GM12864 (cell line): Measurements from ENCODE around the gene THRB.

Source experiments
- DNase-seq: peaks from one replicate; pipeline ENCODE4 v3.0.0-alpha.2; 2011; ENCODE audit warnings: low read depth
- H3K4me3 ChIP-seq: 2 replicates; pipeline ENCODE4 v1.5.1; 2011; ENCODE audit warnings: mild to moderate bottlenecking, low read depth, low read length, control low read depth
- TF ChIP-seq, protein P1 (sequence below): IDR thresholded peaks from 2 replicates; pipeline ENCODE4 v1.5.1; 2011; ENCODE audit warnings: low read depth, mild to moderate bottlenecking, moderate library complexity, low read length, control low read depth, inconsistent platforms; ENCODE audit errors: missing control alignments

THRB gene

DNA sequence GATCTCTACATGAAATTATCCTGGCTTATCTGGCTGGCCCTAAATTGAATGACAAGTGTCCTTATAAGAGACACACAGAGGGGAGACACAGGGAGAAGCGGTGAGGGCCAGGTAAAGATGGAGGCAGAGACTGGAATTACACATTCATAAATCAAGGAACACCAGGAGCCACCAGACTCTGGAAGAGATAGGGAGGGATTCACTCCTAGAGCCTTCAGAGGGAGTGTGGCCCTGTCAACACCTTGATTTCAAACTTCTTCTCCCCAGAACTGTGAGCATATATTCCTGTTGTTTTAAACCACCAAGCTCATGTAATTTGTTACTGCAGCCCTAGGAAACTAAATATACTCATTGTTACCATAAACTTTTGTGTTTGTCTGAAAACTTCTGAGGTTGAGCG lies 193.7 kb downstream of the THRB start:
- TF ChIP-seq, protein P1, sequence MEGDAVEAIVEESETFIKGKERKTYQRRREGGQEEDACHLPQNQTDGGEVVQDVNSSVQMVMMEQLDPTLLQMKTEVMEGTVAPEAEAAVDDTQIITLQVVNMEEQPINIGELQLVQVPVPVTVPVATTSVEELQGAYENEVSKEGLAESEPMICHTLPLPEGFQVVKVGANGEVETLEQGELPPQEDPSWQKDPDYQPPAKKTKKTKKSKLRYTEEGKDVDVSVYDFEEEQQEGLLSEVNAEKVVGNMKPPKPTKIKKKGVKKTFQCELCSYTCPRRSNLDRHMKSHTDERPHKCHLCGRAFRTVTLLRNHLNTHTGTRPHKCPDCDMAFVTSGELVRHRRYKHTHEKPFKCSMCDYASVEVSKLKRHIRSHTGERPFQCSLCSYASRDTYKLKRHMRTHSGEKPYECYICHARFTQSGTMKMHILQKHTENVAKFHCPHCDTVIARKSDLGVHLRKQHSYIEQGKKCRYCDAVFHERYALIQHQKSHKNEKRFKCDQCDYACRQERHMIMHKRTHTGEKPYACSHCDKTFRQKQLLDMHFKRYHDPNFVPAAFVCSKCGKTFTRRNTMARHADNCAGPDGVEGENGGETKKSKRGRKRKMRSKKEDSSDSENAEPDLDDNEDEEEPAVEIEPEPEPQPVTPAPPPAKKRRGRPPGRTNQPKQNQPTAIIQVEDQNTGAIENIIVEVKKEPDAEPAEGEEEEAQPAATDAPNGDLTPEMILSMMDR: no peak
- no peak for DNase-seq
- no peak overlapping the region for H3K4me3 ChIP-seq

DNA sequence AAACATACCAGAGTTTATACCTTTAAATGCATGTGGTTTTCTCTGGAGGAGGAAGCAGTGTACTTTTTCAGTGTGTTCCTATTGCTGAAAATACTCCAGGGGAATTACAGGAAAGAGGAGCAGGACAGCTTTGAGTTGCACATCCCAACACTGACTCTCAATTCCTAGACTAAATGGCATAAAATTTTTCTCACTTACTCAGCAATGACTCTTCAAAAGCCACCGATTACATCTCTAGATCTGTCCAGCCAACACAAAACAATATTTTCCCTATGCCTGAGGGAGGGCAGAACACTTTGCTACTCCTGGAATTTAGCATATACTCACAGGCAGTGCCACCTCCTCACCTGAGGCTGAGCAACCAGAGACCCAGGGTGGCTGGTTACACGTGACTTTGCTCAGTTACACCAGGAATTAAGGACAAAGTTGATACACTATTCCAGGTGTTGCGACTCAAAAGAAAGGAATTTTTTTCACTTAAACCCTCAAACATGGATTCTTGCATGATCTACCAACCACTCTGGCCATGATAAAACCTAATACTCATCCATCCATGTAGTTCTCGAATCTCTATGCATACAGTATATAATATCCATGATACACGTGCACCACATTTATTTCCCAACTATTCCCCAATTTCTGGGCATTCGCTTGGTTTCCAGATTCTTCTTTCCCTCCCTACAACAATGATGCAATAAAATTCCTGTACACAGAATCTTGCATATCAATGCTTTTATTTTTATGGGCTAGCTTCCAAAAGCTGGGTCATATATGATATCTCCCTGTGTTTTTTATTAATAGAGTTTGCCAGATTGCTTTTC lies 194.6 kb downstream of the THRB start:
- no peak for DNase-seq
- H3K4me3 ChIP-seq: no peak overlapping the region
- TF ChIP-seq, protein P1: no peak

DNA sequence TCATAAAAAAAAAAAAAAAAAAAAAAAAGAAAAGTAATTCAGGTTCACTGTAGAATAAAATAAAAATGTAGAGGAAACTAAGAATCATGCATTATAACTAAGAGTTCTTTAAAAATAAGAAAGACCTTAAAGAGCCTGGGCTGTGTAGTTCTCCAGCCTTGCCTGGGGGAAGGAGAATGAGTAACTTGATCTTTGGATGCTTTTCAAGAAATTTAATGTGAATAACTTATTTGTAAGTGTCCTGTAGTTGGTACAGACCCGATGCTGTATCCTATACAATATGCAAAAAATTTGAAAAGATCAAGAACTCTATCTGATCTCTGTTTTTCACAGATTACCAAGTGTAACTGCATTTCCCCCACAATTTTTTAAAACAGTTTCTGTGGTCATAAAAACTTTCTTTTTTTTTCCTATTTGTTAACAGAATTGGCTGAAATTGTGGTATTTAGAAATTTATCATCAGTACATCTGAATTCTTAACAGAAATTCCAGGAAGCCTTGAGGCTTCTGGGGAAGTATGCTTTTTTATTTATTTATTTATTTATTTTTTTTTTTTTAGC lies 195.3 kb downstream of the THRB start:
- TF ChIP-seq, protein P1: no peak
- H3K4me3 ChIP-seq: no peak overlapping the region
- DNase-seq: no peak

DNA sequence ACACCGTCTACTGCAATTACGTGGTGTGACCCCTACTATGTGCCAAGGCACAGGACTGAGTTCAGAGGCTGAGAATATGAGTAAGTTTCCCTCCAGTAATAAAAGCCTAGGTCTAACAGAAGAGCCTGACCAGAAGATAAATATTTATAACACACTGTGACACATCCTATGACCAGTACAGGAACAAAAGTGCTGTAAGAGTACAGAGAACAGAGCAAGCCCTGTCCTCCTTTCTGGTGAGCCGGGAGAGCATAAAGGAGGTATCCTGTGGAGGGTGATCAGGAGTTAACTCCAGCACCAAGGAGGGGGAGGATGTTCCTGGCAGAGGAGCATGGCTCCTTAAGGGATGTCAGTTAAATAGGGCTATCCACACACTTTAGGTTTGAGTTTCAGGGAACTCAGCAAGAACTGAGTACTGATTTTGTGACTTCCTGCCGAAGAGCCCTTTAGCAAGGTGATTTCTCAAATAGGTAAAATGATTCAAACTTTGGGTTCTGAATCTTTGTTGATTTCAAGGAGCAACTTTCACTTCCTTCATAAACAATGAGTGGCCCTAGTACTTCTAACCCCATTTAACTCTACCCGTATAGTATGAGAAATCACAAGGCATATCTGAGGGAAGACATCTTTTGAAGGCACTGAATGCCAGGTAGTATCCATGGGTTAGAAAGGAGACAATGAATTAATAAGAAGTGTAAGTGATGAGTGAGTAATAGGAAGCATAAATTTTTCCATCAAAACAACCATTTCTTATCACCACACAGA lies 198.0 kb downstream of the THRB start:
- H3K4me3 ChIP-seq: no peak overlapping the region
- no peak for DNase-seq
- TF ChIP-seq, protein P1: no peak

DNA sequence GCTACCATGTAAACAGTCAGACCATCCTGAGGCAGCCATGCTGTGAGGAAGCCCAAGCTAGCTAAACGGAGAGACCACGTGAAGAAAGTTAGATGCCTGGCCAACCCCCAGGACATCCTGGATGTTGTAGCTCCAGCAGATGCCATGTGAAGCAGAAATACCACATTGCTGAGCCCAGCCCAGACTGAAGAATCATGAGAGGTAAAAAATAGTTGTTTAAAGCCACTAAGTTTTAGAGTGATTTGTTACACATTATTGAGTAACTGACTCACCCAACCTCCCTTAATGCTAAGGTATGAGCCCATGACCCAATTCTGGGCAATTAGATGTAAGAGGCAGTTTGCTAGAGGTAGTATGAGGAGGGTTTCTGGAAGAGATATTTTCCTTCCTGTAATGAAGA lies 200.5 kb downstream of the THRB start:
- no peak for DNase-seq
- TF ChIP-seq, protein P1: no peak
- H3K4me3 ChIP-seq: no peak overlapping the region

DNA sequence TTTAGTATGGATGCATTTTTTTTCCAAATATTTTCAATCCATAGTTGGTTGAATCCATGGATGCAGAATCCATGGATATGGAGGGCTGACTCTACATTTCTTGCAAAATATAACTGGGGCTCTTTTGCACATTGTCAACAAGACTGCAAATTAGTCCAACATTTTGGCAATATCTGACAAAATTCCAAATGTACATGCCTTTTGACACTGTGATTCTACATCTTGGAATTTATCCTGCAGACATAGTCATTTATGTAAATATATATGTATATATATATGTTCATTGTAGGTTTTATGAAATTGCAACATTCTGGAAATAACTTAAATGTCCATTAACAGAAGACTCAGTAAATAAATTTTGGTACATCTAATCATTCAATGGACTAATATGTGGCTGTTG lies 203.0 kb downstream of the THRB start:
- TF ChIP-seq, protein P1: no peak

More for the DNA sequence above, 203.0 kb downstream of the THRB start:
- no peak for DNase-seq
- H3K4me3 ChIP-seq: no peak overlapping the region
